SH-SY5Y (cell line): Measurements from ENCODE around the gene ASTN1.

Source experiments
- GATA2 ChIP-seq: IDR thresholded peaks from 2 replicates; pipeline ENCODE4 v1.6.1; 2011; ENCODE audit warnings: mild to moderate bottlenecking, low read depth, low read length
- GATA3 ChIP-seq: IDR thresholded peaks from 2 replicates; pipeline ENCODE4 v1.6.1; 2011; ENCODE audit warnings: low read depth, mild to moderate bottlenecking, low read length, moderate library complexity

The ASTN1 gene

DNA sequence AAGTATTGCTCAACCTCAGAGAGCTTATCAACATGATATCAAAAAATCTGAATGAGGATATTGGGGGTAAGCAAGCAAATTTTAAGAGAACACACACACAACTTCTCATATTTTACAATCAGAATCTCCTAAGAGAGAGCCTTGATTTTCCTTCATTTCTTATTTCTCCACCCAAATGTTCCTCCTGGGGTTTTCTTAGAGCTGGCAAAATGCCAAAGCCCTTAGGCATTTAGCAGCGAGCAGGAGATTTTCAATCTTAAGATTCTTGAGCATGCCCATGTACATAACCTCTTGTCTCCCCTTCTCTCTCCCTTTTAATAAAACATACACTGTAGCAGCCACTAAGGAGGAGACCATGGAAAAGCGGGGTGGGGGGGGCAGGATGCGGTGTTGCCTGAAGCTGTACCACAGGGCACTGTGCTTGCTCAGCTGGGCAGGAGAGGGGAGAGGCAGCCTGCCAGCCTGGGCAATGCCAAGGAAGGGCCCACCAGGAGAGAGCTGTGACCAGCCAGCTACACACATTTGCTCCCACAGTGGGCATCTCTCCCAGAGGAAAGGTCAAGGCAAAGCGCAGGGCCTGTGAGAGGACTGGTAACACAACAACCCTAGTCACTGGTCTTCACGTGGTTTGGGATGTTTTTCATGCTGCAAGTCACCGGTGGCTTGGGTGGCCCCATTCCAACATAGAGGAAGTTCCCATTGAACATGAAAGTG is 10.6 kb upstream of the ASTN1 start:
- TF ChIP-seq GATA3 (no peak), GATA2 (no peak)

GRCh38 chr1:177173976-177174375 is 9.5 kb upstream of the ASTN1 start:
- no peak for TF ChIP-seq GATA2
- TF ChIP-seq GATA3 = no peak

DNA sequence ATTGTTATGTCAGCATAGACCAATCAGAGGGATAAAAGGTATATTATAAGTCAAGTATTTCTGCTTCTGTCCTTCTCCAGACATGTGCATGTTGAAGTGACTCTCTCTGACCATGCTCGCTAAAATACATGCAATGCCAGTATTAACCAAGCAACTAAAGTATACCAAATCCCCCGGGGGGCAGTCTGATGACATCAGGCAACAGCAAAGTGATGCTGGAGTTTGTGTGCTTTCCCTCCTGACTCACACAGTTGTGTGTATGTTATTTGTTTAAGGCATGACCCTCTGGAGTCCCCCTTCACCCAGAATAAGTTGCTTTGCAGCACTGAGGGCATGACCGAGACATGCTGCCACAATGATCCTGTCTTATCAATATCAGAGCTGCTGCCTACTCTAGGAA is 8.4 kb upstream of the ASTN1 start:
- TF ChIP-seq GATA2 = no peak
- TF ChIP-seq GATA3 = no peak

DNA sequence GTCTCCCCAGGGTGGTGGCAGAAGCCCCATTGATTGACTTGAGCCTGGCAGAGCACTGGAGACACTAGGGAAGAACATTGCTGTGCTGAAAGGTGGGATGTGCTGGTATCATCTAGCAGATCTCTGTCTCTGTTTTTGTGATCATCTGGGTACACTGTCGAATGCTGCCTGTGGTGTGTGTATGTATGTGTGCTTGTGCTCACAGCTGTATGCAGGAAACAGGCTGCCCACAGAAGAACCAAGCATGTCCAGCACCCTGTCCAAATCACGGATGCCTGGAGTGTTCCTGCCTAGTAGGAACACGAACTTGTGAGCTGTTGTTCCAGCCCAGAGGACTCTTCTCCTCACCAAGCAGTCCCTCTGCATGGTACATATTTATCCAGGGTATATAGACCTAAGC is 7.8 kb upstream of the ASTN1 start:
- TF ChIP-seq GATA3 (no peak), GATA2 (peak; percentile 58)

DNA sequence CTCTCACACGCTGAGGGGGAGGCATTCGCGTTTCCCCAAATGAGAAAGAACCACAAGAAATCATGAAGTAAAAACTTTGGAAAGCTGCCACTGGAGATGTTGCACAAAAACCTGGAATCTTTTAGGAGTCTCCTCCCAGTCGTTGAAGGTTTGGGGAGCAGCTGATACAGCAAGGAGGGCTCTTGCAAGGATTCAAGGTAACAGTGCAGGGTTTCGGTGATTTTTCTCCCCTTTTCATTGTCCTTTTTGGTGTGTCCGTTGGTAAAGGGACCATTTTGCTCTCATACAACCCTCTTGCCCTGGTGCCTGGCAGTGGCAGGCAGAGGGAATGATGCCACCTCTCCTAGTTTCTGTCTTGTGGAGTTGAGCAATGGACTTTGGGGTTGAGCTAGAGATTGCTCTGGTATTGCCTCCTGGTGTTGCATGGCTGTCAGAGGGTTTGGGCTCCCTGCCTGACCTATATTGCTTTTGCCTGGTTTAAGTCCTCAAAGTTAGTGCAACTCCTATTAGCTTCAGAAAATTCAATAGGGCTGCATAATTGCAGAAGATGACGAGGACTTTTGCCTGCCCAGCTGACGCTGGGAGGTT is 7.1 kb upstream of the ASTN1 start:
- TF ChIP-seq GATA2 = no peak
- no peak for TF ChIP-seq GATA3

DNA sequence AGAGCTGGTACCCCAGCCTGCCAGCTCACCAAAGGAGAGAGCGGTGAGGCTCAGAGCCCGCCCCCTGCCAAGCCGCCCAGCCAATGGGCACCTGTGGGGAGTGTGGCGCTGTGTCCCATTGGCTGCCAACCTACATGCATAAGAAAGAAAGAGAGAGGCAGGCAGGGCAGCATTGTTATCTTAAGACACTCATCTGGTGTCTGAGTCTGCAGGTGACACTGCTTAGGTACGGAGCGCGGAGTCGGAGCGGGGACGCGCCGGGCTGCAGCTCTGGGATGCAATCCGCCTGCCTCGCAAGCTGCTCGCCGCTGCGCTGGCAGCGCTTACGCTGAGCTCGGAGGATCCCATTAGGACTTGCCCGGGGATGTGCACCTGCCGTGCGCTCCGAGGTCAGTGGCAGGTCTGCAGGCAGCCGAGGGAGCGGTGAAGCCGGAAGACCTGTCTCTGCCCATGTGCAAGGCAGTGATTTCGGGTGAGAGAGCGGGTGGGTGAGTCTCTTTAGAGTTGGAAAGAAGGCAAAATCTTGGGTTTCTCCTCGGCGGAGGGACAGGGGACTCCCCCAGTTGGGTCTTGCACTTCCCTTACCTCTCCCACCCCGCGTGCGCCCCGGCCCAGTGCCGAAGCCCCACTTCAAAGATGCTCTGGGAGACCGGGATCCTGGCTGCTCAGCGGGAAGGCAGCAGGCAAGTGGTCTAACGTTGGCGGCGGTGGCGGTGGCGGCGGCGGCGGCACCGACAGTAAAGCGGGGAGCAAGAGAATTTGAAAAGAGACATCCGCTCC is 6.4 kb upstream of the ASTN1 start, which contains the start of gene BRINP2:
Gene BRINP2 (plus strand): TSS at position 203 of the 780 bp plus-strand sequence. CDS start 58,919 bp downstream, outside the sequence.
- TF ChIP-seq GATA3 = no peak
- TF ChIP-seq GATA2 = no peak; the same call in 1 of the 2 replicates

GRCh38 chr1:177165069-177165439 is 542 bp upstream of the ASTN1 start:
- no peak for TF ChIP-seq GATA2

- TF ChIP-seq GATA3 = no peak
- no peak for TF ChIP-seq GATA2
Observed at GRCh38 chr1:177163844-177164379, 600 bp downstream of the ASTN1 start.

DNA sequence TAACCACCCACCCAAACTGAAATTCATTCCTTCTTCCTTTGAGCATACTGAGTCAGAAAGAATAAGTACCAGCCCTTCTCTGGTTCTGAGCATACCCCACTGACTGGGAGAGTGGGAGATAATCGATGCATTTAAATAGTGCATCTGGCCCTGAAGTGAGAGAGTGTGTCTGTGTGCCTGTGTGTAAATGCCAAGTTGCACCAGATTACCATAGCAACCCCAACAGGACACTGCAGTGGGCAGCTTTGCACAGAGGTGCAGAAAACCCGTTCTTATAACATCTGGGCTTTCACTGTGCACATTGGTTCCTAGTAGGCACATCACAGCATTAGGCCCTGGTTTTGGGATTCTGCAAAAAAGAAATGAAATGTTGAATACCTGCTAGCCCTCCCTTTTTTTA is 2.3 kb downstream of the ASTN1 start:
- no peak for TF ChIP-seq GATA3
- TF ChIP-seq GATA2 = no peak

DNA sequence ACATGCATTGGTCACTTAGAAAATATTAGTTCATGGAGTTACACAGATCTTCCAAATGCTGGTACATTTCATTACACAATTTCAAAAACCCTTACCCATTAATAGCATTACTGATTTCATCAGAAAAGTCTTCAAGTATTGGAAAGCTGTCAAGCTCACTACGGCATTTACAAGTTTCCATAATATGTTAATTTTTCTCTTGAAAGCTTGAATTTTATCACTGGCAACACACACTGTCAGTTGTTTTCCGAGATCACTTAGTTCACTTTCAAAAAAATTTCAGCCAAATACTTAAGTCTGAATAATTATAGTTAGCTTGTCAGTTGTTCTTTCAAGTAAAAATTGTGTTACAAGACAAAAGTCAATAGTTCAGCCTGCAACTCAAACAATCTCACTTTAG is 18.0 kb downstream of the ASTN1 start:
- no peak for TF ChIP-seq GATA3
- no peak for TF ChIP-seq GATA2

GRCh38 chr1:177145106-177146070 is 19.1 kb downstream of the ASTN1 start:
- TF ChIP-seq GATA2 (no peak), GATA3 (no peak)

- no peak for TF ChIP-seq GATA3
- no peak for TF ChIP-seq GATA2
Observed at GRCh38 chr1:177142791-177143271, 21.7 kb downstream of the ASTN1 start.

- no peak for TF ChIP-seq GATA2
Observed at GRCh38 chr1:177142010-177142409, 22.5 kb downstream of the ASTN1 start.

- TF ChIP-seq GATA3 (no peak), GATA2 (no peak)
Observed at GRCh38 chr1:177138347-177138746, 26.2 kb downstream of the ASTN1 start.
